Testis (tissue), 2 donors: ENCODE data around the gene HSD17B12.

ENCODE experiments used
- CTCF ChIP-seq, 3 experiments: fragments of 450-650 bp in 2 of 3; fragments of 200-600 bp in 1 of 3; sonication (generic) in 1 of 3; IDR thresholded peaks; one replicate each; pipeline ENCODE4 v1.5.1; 2016 to 2019; ENCODE audit warnings: antibody characterized with exemption in 3 of 3, mild to moderate bottlenecking in 2 of 3, moderate library complexity in 1 of 3
- POLR2A ChIP-seq: fragments of 450-650 bp; IDR thresholded peaks from one replicate; pipeline ENCODE4 v1.6.1; 2017; ENCODE audit warnings: antibody characterized with exemption, mild to moderate bottlenecking, moderate library complexity

GRCh38 chr11:43832536-43832935 is 152.0 kb downstream of the HSD17B12 start:
- TF ChIP-seq POLR2A = no peak
- TF ChIP-seq CTCF (IDR thresholded peaks at IDR 0.05) = no peak
